ENCODE data around the gene FBXO4. TPM values are rescaled to one million over a fixed set of nuclear protein-coding genes. Genes with fewer than 3 reads are reported as not detected.

FBXO4 gene
- polyA plus RNA-seq, 1 experiment, result 3.9 TPM

DNA sequence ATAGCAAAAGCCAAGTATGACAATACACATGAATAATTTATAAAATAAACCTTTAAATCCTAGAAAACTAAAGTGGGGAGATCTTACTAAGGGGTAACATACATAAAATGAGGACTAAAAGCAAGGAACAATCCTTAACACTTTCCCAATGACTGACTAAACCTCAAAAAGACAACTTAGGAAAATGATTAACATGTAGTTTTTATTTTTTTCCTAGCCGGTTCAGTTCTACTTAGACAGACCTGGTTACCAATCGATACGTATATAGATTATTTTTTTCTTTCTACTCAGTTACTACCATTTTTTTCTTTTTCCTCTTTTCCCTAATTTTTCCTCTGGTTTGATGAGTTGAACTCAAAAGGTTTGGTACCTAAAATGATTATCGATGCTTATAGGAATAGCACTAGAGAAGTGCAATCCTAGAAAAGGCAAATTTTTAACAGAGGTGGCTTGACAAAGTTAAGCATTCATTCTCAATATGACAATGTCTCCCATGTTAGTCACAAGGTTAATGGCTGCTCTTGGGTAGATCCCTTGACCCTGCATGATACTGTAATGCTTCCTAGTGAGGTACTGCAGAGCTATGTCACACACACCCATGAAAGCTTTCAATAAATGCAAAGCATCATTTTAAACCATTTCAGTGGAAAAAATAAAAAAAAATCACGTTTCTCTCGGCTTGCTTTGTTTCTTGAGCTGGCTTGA, 41.5 kb downstream of the FBXO4 start:
- no peaks in the 10 kb centered on the region for H3K36me3 ChIP-seq (ENCODE audit: control insufficient read depth, insufficient read depth, low read length)
- no peaks in the 10 kb centered on the region for H3K27me3 ChIP-seq (ENCODE audit: control insufficient read depth, insufficient read depth, low read length)
- TF ChIP-seq, protein P1, sequence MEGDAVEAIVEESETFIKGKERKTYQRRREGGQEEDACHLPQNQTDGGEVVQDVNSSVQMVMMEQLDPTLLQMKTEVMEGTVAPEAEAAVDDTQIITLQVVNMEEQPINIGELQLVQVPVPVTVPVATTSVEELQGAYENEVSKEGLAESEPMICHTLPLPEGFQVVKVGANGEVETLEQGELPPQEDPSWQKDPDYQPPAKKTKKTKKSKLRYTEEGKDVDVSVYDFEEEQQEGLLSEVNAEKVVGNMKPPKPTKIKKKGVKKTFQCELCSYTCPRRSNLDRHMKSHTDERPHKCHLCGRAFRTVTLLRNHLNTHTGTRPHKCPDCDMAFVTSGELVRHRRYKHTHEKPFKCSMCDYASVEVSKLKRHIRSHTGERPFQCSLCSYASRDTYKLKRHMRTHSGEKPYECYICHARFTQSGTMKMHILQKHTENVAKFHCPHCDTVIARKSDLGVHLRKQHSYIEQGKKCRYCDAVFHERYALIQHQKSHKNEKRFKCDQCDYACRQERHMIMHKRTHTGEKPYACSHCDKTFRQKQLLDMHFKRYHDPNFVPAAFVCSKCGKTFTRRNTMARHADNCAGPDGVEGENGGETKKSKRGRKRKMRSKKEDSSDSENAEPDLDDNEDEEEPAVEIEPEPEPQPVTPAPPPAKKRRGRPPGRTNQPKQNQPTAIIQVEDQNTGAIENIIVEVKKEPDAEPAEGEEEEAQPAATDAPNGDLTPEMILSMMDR (IDR thresholded peaks at IDR 0.05; ENCODE audit: insufficient read depth, low read depth, low read length), result no peak
- H3K4me3 ChIP-seq (ENCODE audit: low read depth, low read length), result no peak overlapping the region
- ChIA-PET CTCF (interaction anchor here (0.6 kb wide), 2 partner anchors 9 to 310 kb away, joined by 3 read pairs; no protein-coding TSS in a partner anchor), POLR2A (no interaction called here)
- DNase-seq (ENCODE audit: low read depth), result no peak

GRCh38 chr5:41967401-41967800, 42.3 kb downstream of the FBXO4 start:
- DNase-seq (ENCODE audit: low read depth), result no peak
- ChIA-PET POLR2A (no interaction called here), CTCF (no interaction called here)
- Histone ChIP-seq H3K4me3 (ENCODE audit: low read depth, low read length) (no peak overlapping the region), H3K27me3 (ENCODE audit: control insufficient read depth, insufficient read depth, low read length) (no peaks in the 10 kb centered on the region), H3K36me3 (ENCODE audit: control insufficient read depth, insufficient read depth, low read length) (no peaks in the 10 kb centered on the region)
- TF ChIP-seq, protein P1 (IDR thresholded peaks at IDR 0.05; ENCODE audit: insufficient read depth, low read depth, low read length), result no peak

GRCh38 chr5:41968153-41968723, 43.2 kb downstream of the FBXO4 start:
- Histone ChIP-seq H3K4me3 (ENCODE audit: low read depth, low read length) (no peak overlapping the region), H3K36me3 (ENCODE audit: control insufficient read depth, insufficient read depth, low read length) (no peaks in the 10 kb centered on the region), H3K27me3 (ENCODE audit: control insufficient read depth, insufficient read depth, low read length) (no peaks in the 10 kb centered on the region)
- POLR2A ChIA-PET, result no interaction called here
- CTCF ChIA-PET, result interaction anchor here (0.6 kb wide), 1 partner anchor 114 kb away, joined by 4 read pairs; no protein-coding TSS in a partner anchor
- TF ChIP-seq, protein P1 (IDR thresholded peaks at IDR 0.05; ENCODE audit: insufficient read depth, low read depth, low read length), result no peak
- no peak for DNase-seq (ENCODE audit: low read depth)

GRCh38 chr5:41973087-41973486, 48.0 kb downstream of the FBXO4 start:
- ChIA-PET POLR2A (no interaction called here), CTCF (no interaction called here)
- no peak for DNase-seq (ENCODE audit: low read depth)
- TF ChIP-seq, protein P1 (IDR thresholded peaks at IDR 0.05; ENCODE audit: insufficient read depth, low read depth, low read length), result no peak
- H3K27me3 ChIP-seq (ENCODE audit: control insufficient read depth, insufficient read depth, low read length), result no peaks in the 10 kb centered on the region
- no peak overlapping the region for H3K4me3 ChIP-seq (ENCODE audit: low read depth, low read length)
- H3K36me3 ChIP-seq (ENCODE audit: control insufficient read depth, insufficient read depth, low read length), result no peaks in the 10 kb centered on the region

DNA sequence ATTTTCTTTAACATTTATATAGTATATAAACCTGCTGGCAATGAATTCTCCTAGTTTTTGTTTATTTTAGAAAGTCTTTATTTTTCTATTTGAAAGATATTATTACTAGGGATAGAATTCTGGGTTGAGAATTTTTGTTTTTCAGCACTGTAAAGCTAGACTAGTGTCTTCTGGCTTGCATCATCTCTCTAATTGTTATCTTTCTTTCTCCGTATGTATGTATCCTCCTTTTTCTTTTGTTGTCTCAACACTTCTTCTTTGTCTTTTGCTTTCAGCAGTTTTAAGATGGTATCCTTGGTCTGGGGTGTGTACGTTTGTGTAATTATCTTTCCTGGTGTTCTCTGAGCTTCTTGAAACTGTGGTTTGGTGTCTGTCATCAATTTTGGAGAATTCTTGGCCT, 48.8 kb downstream of the FBXO4 start:
- no peak for DNase-seq (ENCODE audit: low read depth)
- ChIA-PET POLR2A (no interaction called here), CTCF (no interaction called here)
- no peaks in the 10 kb centered on the region for H3K36me3 ChIP-seq (ENCODE audit: control insufficient read depth, insufficient read depth, low read length)
- TF ChIP-seq, protein P1 (IDR thresholded peaks at IDR 0.05; ENCODE audit: insufficient read depth, low read depth, low read length), result no peak
- no peaks in the 10 kb centered on the region for H3K27me3 ChIP-seq (ENCODE audit: control insufficient read depth, insufficient read depth, low read length)
- no peak overlapping the region for H3K4me3 ChIP-seq (ENCODE audit: low read depth, low read length)

Data from BJ (cell line).